ENCODE results near the gene ADD3. TPM values are rescaled to one million over a fixed set of nuclear protein-coding genes. Genes with fewer than 3 reads are reported as not detected.

ADD3 gene
- total and polyA plus RNA-seq, 10 of the 15 experiments (the other 5 are each of a cell fraction or from before 2014, with no cell fraction given) = 27.3 to 129 (median 67.8) TPM

- in situ Hi-C loops (cut with MboI) = no loop called here
- H4K20me1 ChIP-seq (ENCODE audit: control insufficient read depth, insufficient read depth) = no peaks in the 10 kb centered on the region
- H2AFZ ChIP-seq (ENCODE audit: control insufficient read depth, low read depth, low read length) = no peak overlapping the region
- intact Hi-C loops (cut with micrococcal nuclease; ENCODE audit: unreplicated experiment) = no loop called here
- H3K79me2 ChIP-seq (ENCODE audit: control insufficient read depth, insufficient read depth, low read length) = no peaks in the 10 kb centered on the region
- H3K9ac ChIP-seq (ENCODE audit: control insufficient read depth, insufficient read depth, low read length) = no peak overlapping the region
- ATAC-seq (no peak), DNase-seq (ENCODE audit: low read depth, low spot score) (no peak), FAIRE-seq (no peak)
- ChIA-PET RAD21 (ENCODE audit: unreplicated experiment) (no interaction called here), SMC1A (ENCODE audit: uncharacterized antibody, unreplicated experiment) (interaction anchor here (1.3 kb wide), 1 partner anchor 32 kb away, joined by 3 read pairs; no protein-coding TSS in a partner anchor), POLR2A (no interaction called here), CTCF (interaction anchor here (1.5 kb wide), 1 partner anchor 16 kb away, joined by 4 read pairs; no protein-coding TSS in a partner anchor)
- H3K36me3 ChIP-seq (ENCODE audit: control insufficient read depth in 2 of 2, insufficient read depth in 2 of 2, low read length in 1 of 2) = no peaks in the 10 kb centered on the region
- H3K27ac ChIP-seq (ENCODE audit: control insufficient read depth, insufficient read depth) = no peak overlapping the region
- no TSS peak for BruUV-seq (replicated peaks)
- TF ChIP-seq SMARCA5 (IDR thresholded peaks at IDR 0.05) = no peak
- TF ChIP-seq LARP7 (IDR thresholded peaks at IDR 0.05) = no peak
- no peak for TF ChIP-seq ZSCAN29 (IDR thresholded peaks at IDR 0.05)
- TF ChIP-seq BCL3 (IDR thresholded peaks at IDR 0.05; ENCODE audit: borderline replicate concordance, insufficient read depth, low read depth, low read length, poor library complexity, severe bottlenecking) = no peak
- TF ChIP-seq CREM (IDR thresholded peaks at IDR 0.05; ENCODE audit: low read depth) = no peak
- no peak for TF ChIP-seq HDAC2 (IDR thresholded peaks at IDR 0.05)
- TF ChIP-seq RELA (IDR thresholded peaks at IDR 0.05; ENCODE audit: borderline replicate concordance, partially characterized antibody) = no peak
- no peak for TF ChIP-seq ZNF622 (IDR thresholded peaks at IDR 0.05)
- TF ChIP-seq NFXL1 (IDR thresholded peaks at IDR 0.05; ENCODE audit: borderline replicate concordance) = no peak
- TF ChIP-seq KDM1A (IDR thresholded peaks at IDR 0.05; ENCODE audit: borderline replicate concordance) = no peak
- no peak for TF ChIP-seq SUPT20H (IDR thresholded peaks at IDR 0.05; ENCODE audit: borderline replicate concordance, control insufficient read depth, low read depth, low read length)
- TF ChIP-seq SIN3A (IDR thresholded peaks at IDR 0.05; ENCODE audit: low read depth, low read length) = no peak
- no peak for TF ChIP-seq EP300 (IDR thresholded peaks at IDR 0.05; ENCODE audit: borderline replicate concordance in 1 of 2, control insufficient read depth in 1 of 2, low read depth in 2 of 2, low read length in 2 of 2)
- TF ChIP-seq NRF1 (conservative IDR thresholded peaks at IDR 0.05; ENCODE audit: low read depth, low read length) = no peak
- TF ChIP-seq PRDM15 (CRISPR knock-in tag; IDR thresholded peaks at IDR 0.05) = no peak
- TF ChIP-seq BMI1 (IDR thresholded peaks at IDR 0.05; ENCODE audit: borderline replicate concordance) = no peak
- no peak for TF ChIP-seq PML (IDR thresholded peaks at IDR 0.05; ENCODE audit: low read length)
- TF ChIP-seq DPF2 (IDR thresholded peaks at IDR 0.05) = no peak
- no peaks in the 10 kb centered on the region for H3K9me3 ChIP-seq (replicated peaks; ENCODE audit: control insufficient read depth, insufficient read depth, low read length)
- H3K4me1 ChIP-seq (ENCODE audit: control insufficient read depth, insufficient read depth, low read length) = no peaks in the 10 kb centered on the region
- H3K4me2 ChIP-seq (ENCODE audit: control insufficient read depth, insufficient read depth) = no peak overlapping the region
- H3K4me3 ChIP-seq = no peak overlapping the region
- 44% methylated on average over 5 of the region's 5 CpGs for WGBS (ENCODE audit: insufficient coverage, insufficient replicate concordance, low lambda C conversion rate, missing lambda C conversion rate)
- peaks cover 2 to 4% of the 10 kb centered on the region in 2 experiments; a peak in 3 of 4 replicates for H3K27me3 ChIP-seq (replicated peaks in 1 of 2; ENCODE audit: control insufficient read depth in 2 of 2, insufficient read depth in 2 of 2, low read length in 1 of 2)
Measured at GRCh38 chr10:110174816-110175215, 167.0 kb downstream of the ADD3 start.

All from GM12878 (cell line).